Measurements from ENCODE around the gene CDC42BPA. TPM values are rescaled to one million over a fixed set of nuclear protein-coding genes. Genes with fewer than 3 reads are reported as not detected.

The CDC42BPA gene
- total and polyA plus RNA-seq, 2 of the 13 experiments (the other 11 are each of a cell fraction or from before 2014, with no cell fraction given): 6.5 to 16.0 TPM

DNA sequence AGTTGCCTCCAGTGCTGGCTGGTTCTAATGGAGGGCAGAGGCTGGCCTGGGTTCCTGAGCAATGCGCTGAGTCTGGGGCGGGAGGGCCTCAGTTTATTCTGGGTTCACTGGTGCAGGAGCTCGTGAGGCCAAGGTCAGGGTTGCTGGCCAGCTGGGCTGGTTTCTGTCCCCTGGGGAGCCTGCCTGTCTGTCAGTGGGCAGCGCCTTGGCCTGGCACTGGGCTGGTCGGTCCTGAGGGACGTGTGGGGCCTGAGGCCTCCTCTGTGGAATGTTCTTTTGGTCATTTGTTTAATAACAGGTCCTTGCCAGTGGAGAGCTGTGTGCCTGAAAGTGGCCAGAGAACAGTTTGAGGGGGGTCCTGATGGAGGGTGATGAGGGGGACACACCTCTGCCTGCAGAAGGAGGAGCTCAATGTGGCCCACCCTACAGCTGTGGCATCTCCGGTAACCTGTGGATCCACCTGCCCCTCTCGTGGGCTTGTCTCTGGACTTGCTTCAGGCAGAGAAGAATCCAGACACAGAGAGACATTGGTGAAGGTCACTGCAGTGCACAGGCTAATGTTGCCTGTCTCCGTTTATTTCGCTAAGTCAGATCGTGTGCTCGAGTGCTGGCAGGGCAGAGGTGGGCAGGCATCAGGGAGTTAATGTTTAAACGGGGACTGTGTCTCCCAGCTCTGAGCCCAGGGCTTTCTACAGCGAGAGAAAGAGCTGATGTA, 343.6 kb downstream of the CDC42BPA start (continued):
- TF ChIP-seq, protein P1, sequence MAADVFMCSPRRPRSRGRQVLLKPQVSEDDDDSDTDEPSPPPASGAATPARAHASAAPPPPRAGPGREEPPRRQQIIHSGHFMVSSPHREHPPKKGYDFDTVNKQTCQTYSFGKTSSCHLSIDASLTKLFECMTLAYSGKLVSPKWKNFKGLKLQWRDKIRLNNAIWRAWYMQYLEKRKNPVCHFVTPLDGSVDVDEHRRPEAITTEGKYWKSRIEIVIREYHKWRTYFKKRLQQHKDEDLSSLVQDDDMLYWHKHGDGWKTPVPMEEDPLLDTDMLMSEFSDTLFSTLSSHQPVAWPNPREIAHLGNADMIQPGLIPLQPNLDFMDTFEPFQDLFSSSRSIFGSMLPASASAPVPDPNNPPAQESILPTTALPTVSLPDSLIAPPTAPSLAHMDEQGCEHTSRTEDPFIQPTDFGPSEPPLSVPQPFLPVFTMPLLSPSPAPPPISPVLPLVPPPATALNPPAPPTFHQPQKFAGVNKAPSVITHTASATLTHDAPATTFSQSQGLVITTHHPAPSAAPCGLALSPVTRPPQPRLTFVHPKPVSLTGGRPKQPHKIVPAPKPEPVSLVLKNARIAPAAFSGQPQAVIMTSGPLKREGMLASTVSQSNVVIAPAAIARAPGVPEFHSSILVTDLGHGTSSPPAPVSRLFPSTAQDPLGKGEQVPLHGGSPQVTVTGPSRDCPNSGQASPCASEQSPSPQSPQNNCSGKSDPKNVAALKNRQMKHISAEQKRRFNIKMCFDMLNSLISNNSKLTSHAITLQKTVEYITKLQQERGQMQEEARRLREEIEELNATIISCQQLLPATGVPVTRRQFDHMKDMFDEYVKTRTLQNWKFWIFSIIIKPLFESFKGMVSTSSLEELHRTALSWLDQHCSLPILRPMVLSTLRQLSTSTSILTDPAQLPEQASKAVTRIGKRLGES (CRISPR knock-in tag; IDR thresholded peaks at IDR 0.05; ENCODE audit: borderline replicate concordance): no peak
- TF ChIP-seq, protein P2, sequence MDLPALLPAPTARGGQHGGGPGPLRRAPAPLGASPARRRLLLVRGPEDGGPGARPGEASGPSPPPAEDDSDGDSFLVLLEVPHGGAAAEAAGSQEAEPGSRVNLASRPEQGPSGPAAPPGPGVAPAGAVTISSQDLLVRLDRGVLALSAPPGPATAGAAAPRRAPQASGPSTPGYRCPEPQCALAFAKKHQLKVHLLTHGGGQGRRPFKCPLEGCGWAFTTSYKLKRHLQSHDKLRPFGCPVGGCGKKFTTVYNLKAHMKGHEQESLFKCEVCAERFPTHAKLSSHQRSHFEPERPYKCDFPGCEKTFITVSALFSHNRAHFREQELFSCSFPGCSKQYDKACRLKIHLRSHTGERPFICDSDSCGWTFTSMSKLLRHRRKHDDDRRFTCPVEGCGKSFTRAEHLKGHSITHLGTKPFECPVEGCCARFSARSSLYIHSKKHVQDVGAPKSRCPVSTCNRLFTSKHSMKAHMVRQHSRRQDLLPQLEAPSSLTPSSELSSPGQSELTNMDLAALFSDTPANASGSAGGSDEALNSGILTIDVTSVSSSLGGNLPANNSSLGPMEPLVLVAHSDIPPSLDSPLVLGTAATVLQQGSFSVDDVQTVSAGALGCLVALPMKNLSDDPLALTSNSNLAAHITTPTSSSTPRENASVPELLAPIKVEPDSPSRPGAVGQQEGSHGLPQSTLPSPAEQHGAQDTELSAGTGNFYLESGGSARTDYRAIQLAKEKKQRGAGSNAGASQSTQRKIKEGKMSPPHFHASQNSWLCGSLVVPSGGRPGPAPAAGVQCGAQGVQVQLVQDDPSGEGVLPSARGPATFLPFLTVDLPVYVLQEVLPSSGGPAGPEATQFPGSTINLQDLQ (CRISPR knock-in tag; IDR thresholded peaks at IDR 0.05): no peak
- TF ChIP-seq ZNF337 (CRISPR knock-in tag; IDR thresholded peaks at IDR 0.05; ENCODE audit: borderline replicate concordance, low read depth): no peak
- TF ChIP-seq ZNF331 (CRISPR knock-in tag; IDR thresholded peaks at IDR 0.05): peak; percentile 72; the same call in 1 of the 2 replicates
- TF ChIP-seq U2AF1 (optimal IDR thresholded peaks at IDR 0.05; ENCODE audit: low read depth, low read length): peak; percentile 80
- TF ChIP-seq, protein P3, sequence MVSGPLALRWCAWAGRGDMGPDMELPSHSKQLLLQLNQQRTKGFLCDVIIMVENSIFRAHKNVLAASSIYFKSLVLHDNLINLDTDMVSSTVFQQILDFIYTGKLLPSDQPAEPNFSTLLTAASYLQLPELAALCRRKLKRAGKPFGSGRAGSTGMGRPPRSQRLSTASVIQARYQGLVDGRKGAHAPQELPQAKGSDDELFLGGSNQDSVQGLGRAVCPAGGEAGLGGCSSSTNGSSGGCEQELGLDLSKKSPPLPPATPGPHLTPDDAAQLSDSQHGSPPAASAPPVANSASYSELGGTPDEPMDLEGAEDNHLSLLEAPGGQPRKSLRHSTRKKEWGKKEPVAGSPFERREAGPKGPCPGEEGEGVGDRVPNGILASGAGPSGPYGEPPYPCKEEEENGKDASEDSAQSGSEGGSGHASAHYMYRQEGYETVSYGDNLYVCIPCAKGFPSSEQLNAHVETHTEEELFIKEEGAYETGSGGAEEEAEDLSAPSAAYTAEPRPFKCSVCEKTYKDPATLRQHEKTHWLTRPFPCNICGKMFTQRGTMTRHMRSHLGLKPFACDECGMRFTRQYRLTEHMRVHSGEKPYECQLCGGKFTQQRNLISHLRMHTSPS (CRISPR knock-in tag; IDR thresholded peaks at IDR 0.05; ENCODE audit: low read depth): peak; percentile 71
- TF ChIP-seq ZNF557 (CRISPR knock-in tag; IDR thresholded peaks at IDR 0.05): no peak
- TF ChIP-seq CCDC6 (CRISPR knock-in tag; IDR thresholded peaks at IDR 0.05): peak; percentile 83
- TF ChIP-seq, protein P4, sequence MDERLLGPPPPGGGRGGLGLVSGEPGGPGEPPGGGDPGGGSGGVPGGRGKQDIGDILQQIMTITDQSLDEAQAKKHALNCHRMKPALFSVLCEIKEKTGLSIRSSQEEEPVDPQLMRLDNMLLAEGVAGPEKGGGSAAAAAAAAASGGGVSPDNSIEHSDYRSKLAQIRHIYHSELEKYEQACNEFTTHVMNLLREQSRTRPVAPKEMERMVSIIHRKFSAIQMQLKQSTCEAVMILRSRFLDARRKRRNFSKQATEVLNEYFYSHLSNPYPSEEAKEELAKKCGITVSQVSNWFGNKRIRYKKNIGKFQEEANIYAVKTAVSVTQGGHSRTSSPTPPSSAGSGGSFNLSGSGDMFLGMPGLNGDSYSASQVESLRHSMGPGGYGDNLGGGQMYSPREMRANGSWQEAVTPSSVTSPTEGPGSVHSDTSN (CRISPR knock-in tag; IDR thresholded peaks at IDR 0.05): no peak
- TF ChIP-seq PCBP1 (IDR thresholded peaks at IDR 0.05; ENCODE audit: borderline replicate concordance, low read depth, low read length): 0 out of 2 replicates have a peak, but pooled peaks have one; percentile 21
- no peak for TF ChIP-seq ISX (CRISPR knock-in tag; conservative IDR thresholded peaks at IDR 0.05)
- TF ChIP-seq MLLT10 (CRISPR knock-in tag; IDR thresholded peaks at IDR 0.05): no peak
- TF ChIP-seq ZSCAN9 (CRISPR knock-in tag; IDR thresholded peaks at IDR 0.05; ENCODE audit: borderline replicate concordance): no peak
- TF ChIP-seq, protein P5, sequence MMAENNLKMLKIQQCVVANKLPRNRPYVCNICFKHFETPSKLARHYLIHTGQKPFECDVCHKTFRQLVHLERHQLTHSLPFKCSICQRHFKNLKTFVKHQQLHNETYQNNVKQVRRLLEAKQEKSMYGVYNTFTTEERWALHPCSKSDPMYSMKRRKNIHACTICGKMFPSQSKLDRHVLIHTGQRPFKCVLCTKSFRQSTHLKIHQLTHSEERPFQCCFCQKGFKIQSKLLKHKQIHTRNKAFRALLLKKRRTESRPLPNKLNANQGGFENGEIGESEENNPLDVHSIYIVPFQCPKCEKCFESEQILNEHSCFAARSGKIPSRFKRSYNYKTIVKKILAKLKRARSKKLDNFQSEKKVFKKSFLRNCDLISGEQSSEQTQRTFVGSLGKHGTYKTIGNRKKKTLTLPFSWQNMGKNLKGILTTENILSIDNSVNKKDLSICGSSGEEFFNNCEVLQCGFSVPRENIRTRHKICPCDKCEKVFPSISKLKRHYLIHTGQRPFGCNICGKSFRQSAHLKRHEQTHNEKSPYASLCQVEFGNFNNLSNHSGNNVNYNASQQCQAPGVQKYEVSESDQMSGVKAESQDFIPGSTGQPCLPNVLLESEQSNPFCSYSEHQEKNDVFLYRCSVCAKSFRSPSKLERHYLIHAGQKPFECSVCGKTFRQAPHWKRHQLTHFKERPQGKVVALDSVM (CRISPR knock-in tag; IDR thresholded peaks at IDR 0.05): no peak
- TF ChIP-seq, protein P6, sequence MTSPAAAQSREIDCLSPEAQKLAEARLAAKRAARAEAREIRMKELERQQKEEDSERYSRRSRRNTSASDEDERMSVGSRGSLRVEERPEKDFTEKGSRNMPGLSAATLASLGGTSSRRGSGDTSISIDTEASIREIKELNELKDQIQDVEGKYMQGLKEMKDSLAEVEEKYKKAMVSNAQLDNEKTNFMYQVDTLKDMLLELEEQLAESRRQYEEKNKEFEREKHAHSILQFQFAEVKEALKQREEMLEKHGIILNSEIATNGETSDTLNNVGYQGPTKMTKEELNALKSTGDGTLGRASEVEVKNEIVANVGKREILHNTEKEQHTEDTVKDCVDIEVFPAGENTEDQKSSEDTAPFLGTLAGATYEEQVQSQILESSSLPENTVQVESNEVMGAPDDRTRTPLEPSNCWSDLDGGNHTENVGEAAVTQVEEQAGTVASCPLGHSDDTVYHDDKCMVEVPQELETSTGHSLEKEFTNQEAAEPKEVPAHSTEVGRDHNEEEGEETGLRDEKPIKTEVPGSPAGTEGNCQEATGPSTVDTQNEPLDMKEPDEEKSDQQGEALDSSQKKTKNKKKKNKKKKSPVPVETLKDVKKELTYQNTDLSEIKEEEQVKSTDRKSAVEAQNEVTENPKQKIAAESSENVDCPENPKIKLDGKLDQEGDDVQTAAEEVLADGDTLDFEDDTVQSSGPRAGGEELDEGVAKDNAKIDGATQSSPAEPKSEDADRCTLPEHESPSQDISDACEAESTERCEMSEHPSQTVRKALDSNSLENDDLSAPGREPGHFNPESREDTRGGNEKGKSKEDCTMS (CRISPR knock-in tag; conservative IDR thresholded peaks at IDR 0.05): no peak
